Gastroesophageal sphincter (tissue), 4 donors: Measurements from ENCODE around the gene PHC2. TPM values are rescaled to one million over a fixed set of nuclear protein-coding genes. Genes with fewer than 3 reads are reported as not detected.

Experiments used
- ATAC-seq: fragments of 150-250 bp; one replicate; pipeline ENCODE4 v1.9.1; 2016; ENCODE audit warnings: mild to moderate bottlenecking, moderate library complexity
- H3K27ac ChIP-seq, 4 donors: fragments of 200-600 bp; sonication (generic) in 3 of 4; 1 replicate in 3 of 4; 2 replicates in 1 of 4; pipeline ENCODE4 v1.5.1; 2016 to 2019
- H3K27me3 ChIP-seq: fragments of 200-600 bp; sonication (generic); one replicate; pipeline ENCODE4 v1.5.1; 2019
- H3K36me3 ChIP-seq, 2 donors: fragments of 200-600 bp; sonication (generic); one replicate each; pipeline ENCODE4 v1.5.1; 2019; ENCODE audit warnings: control low read depth in 1 of 2
- H3K4me1 ChIP-seq, 3 donors: fragments of 200-600 bp; sonication (generic); 1 replicate in 2 of 3; 2 replicates in 1 of 3; pipeline ENCODE4 v1.5.1; 2016 to 2019; ENCODE audit warnings: control low read depth in 2 of 3
- H3K4me3 ChIP-seq, 2 donors: fragments of 200-600 bp; sonication (generic); one replicate each; pipeline ENCODE4 v1.5.1; 2019; ENCODE audit warnings: mild to moderate bottlenecking in 1 of 2, moderate library complexity in 1 of 2
- H3K9me3 ChIP-seq, 3 donors: fragments of 200-600 bp; sonication (generic); one replicate each; pipeline ENCODE4 v1.5.1; 2017 to 2019; ENCODE audit warnings: control low read depth in 2 of 3
- CTCF ChIP-seq, 4 experiments: fragments of 200-600 bp in 2 of 4; fragments of 450-650 bp in 2 of 4; sonication (generic) in 1 of 4; IDR thresholded peaks; one replicate each; pipeline ENCODE4 v1.5.1; 2017 to 2019; ENCODE audit warnings: antibody characterized with exemption in 4 of 4, mild to moderate bottlenecking in 2 of 4, moderate library complexity in 2 of 4
- EP300 ChIP-seq: sonication (generic); formaldehyde crosslinking; IDR thresholded peaks from one replicate; pipeline ENCODE4 v1.6.1; 2017; ENCODE audit warnings: antibody characterized with exemption, mild to moderate bottlenecking
- POLR2A ChIP-seq, 2 donors: fragments of 450-650 bp; IDR thresholded peaks; one replicate each; pipeline ENCODE4 v1.6.1; 2017; ENCODE audit warnings: antibody characterized with exemption in 2 of 2, mild to moderate bottlenecking in 2 of 2, moderate library complexity in 1 of 2
- POLR2AphosphoS5 ChIP-seq: sonication (generic); formaldehyde crosslinking; IDR thresholded peaks from one replicate; pipeline ENCODE4 v1.6.1; 2017; ENCODE audit warnings: antibody characterized with exemption
- WGBS, 2 donors: methylation state at CpG; one replicate each; pipeline ENCODE4 v1.1.5; 2018; ENCODE audit warnings: low coverage in 1 of 2; 5-methylcytosine and 5-hydroxymethylcytosine counted together
- total RNA-seq, 4 donors: library from RNA; depleted of rRNA; stranded (reverse); fragments of >200 nt; gene quantifications; one replicate each; pipeline ENCODE4 v1.1.0, GENCODE V29; 2016

The PHC2 gene
- total RNA-seq, 4 donors from 2014 or later: 99.8 to 223 (median 181) TPM

GRCh38 chr1:33358795-33359503 lies 71.9 kb downstream of the PHC2 start:
- 88 to 94% methylated on average over 3 of the region's 3 CpGs for WGBS, 2 donors
- peaks cover 0 to 38% (median 11%) of the 10 kb centered on the region in 3 donors for H3K4me1 ChIP-seq
- ATAC-seq: no peak
- no peak overlapping the region for H3K4me3 ChIP-seq
- H3K27ac ChIP-seq: no peak overlapping the region
- TF ChIP-seq POLR2A (IDR thresholded peaks at IDR 0.05) (no peak), POLR2AphosphoS5 (no peak), EP300 (no peak), CTCF (IDR thresholded peaks at IDR 0.05) (no peak)
- H3K27me3 ChIP-seq: no peaks in the 10 kb centered on the region
- peaks cover 0 to 28% of the 10 kb centered on the region in 2 donors for H3K36me3 ChIP-seq
- no peaks in the 10 kb centered on the region for H3K9me3 ChIP-seq

GRCh38 chr1:33358114-33358794 lies 72.6 kb downstream of the PHC2 start:
- Histone ChIP-seq H3K36me3 (peaks cover 0 to 35% of the 10 kb centered on the region in 2 donors), H3K27me3 (no peaks in the 10 kb centered on the region), H3K4me3 (no peak overlapping the region), H3K27ac (no peak overlapping the region), H3K9me3 (no peaks in the 10 kb centered on the region), H3K4me1 (peaks cover 0 to 31% (median 4%) of the 10 kb centered on the region in 3 donors)
- ATAC-seq: no peak
- WGBS, 2 donors: 35 to 51% methylated on average over 2 to 4 of the region's 4 CpGs
- TF ChIP-seq POLR2AphosphoS5 (no peak), POLR2A (IDR thresholded peaks at IDR 0.05) (no peak), EP300 (no peak), CTCF (IDR thresholded peaks at IDR 0.05) (no peak)

- Histone ChIP-seq H3K36me3 (peaks cover 0 to 40% of the 10 kb centered on the region in 2 donors), H3K27me3 (no peaks in the 10 kb centered on the region), H3K4me3 (no peak overlapping the region), H3K4me1 (peaks cover 0 to 19% (median 3%) of the 10 kb centered on the region in 3 donors), H3K9me3 (no peaks in the 10 kb centered on the region), H3K27ac (no peak overlapping the region)
- 93 to 100% methylated on average over 1 to 3 of the region's 5 CpGs for WGBS, 2 donors
- no peak for ATAC-seq
- TF ChIP-seq POLR2A (IDR thresholded peaks at IDR 0.05) (no peak), POLR2AphosphoS5 (no peak), EP300 (no peak), CTCF (IDR thresholded peaks at IDR 0.05) (no peak)
Observed at GRCh38 chr1:33357099-33357498, 73.8 kb downstream of the PHC2 start.

- Histone ChIP-seq H3K27me3 (no peaks in the 10 kb centered on the region), H3K9me3 (no peaks in the 10 kb centered on the region), H3K4me1 (peaks cover 0 to 21% (median 6%) of the 10 kb centered on the region in 3 donors), H3K36me3 (peaks cover 0 to 40% of the 10 kb centered on the region in 2 donors), H3K4me3 (no peak overlapping the region), H3K27ac (no peak overlapping the region)
- no peak for ATAC-seq
- 100% methylated on average over 1 of the region's 16 CpGs; no CpG with 5 or more reads in 1 of the 2 donors for WGBS, 2 donors
- no peak for TF ChIP-seq POLR2AphosphoS5
- TF ChIP-seq POLR2A (IDR thresholded peaks at IDR 0.05): no peak
- TF ChIP-seq EP300: no peak
- TF ChIP-seq CTCF (IDR thresholded peaks at IDR 0.05): no peak
Observed at GRCh38 chr1:33354707-33355316, 76.1 kb downstream of the PHC2 start.
